Naive B cell (primary cell): ENCODE data around the gene JAG2. TPM values are rescaled to one million over a fixed set of nuclear protein-coding genes. Genes with fewer than 3 reads are reported as not detected.

Source experiments
- ATAC-seq, 2 donors: fragments of 150-1000 bp; cut with Tn5 transposase; 2 replicates each; pipeline ENCODE4 v1.10.0; 2021; ENCODE audit warnings: low read depth in 2 of 2, mild to moderate bottlenecking in 2 of 2, moderate library complexity in 2 of 2
- DNase-seq: peaks from one replicate; pipeline ENCODE4 v3.0.0; 2022
- H3K27ac Mint-ChIP-seq, 6 donors: one replicate each; pipeline ENCODE4 v1.8.0; 2020 to 2022; ENCODE audit warnings: mild to moderate bottlenecking in 6 of 6, mixed read lengths in 6 of 6, moderate library complexity in 5 of 6, inconsistent platforms in 2 of 6
- H3K27me3 Mint-ChIP-seq, 3 donors: one replicate each; pipeline ENCODE4 v1.8.0; 2021 to 2022; ENCODE audit warnings: mixed read lengths in 3 of 3, mild to moderate bottlenecking in 1 of 3
- H3K36me3 Mint-ChIP-seq, 2 donors: one replicate each; pipeline ENCODE4 v1.8.0; 2020 to 2022; ENCODE audit warnings: mixed read lengths in 2 of 2, inconsistent platforms in 1 of 2, mild to moderate bottlenecking in 1 of 2
- H3K4me1 Mint-ChIP-seq, 3 donors: one replicate each; pipeline ENCODE4 v1.8.0; 2020 to 2022; ENCODE audit warnings: mixed read lengths in 3 of 3, inconsistent platforms in 1 of 3, mild to moderate bottlenecking in 1 of 3, moderate library complexity in 1 of 3
- H3K4me3 Mint-ChIP-seq, 8 donors: one replicate each; pipeline ENCODE4 v1.8.0; 2020 to 2022; ENCODE audit warnings: mild to moderate bottlenecking in 8 of 8, mixed read lengths in 8 of 8, moderate library complexity in 8 of 8, inconsistent platforms in 2 of 8
- H3K9me3 Mint-ChIP-seq, 7 donors: one replicate each; pipeline ENCODE4 v1.8.0; 2020 to 2022; ENCODE audit warnings: mixed read lengths in 7 of 7, mild to moderate bottlenecking in 5 of 7, inconsistent platforms in 2 of 7, moderate library complexity in 1 of 7
- polyA plus RNA-seq, 6 donors: library from polyadenylated mRNA; unstranded; fragments of 300-500 nt; fragmentation: Illumina TruSeq; gene quantifications; one replicate each; pipeline ENCODE4 v1.2.3, GENCODE V29; 2021; ENCODE audit warnings: low read depth in 6 of 6

Gene JAG2
- polyA plus RNA-seq, 6 donors from 2014 or later = not detected

DNA sequence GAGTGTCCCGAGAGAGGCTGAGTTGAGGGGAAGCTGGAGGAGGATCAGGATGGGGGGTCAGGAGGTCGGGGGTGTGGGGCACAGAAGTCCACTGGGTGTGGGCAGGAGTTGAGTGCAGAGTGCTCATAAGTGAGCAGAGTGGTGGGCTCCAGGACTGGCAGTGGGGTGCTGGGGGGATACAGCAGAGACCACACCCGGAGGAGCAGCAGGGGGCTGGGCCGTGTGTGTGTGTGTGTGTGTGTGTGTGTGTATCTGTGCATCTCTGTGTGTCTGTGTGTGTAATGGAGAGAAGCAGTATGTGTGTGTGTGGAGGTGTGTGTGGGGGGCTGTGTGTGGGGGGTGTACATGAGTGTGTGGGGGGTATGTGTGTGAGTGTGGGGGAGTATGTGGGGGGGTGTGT is 17.4 kb upstream of the JAG2 start:
- DNase-seq (no peak), ATAC-seq (no peak)
- H3K27me3 Mint-ChIP-seq = peaks cover 10 to 42% (median 33%) of the 10 kb centered on the region in 3 donors
- H3K4me3 Mint-ChIP-seq = no peak overlapping the region
- H3K9me3 Mint-ChIP-seq = peaks cover 0 to 12% (median 9%) of the 10 kb centered on the region in 7 donors
- peaks cover 0 to 12% of the 10 kb centered on the region in 2 donors for H3K36me3 Mint-ChIP-seq
- H3K27ac Mint-ChIP-seq = no peak overlapping the region
- peaks cover 0 to 2% (median 0%) of the 10 kb centered on the region in 3 donors for H3K4me1 Mint-ChIP-seq

DNA sequence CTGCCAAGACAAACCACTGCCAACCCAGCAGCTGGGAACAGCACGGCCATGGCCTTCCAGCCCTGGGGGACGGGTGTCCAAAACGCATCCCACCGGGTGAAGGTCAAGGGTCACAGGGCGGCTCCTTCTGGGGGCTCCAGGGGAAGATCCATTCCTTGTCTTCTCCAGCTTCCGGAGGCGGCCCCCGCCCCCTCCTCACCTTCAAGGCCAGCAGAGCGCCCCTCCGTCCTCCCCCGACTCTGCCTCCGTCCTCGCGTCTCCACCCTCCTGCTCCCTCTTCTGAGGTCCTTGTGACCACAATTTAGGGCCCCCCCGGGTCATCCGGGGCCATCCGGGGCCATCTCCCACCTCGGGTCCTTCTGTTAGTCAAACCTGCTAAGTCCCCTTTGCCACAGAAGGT is 16.4 kb upstream of the JAG2 start:
- Mint-ChIP-seq H3K9me3 (peaks cover 0 to 12% (median 9%) of the 10 kb centered on the region in 7 donors), H3K36me3 (peaks cover 0 to 12% of the 10 kb centered on the region in 2 donors), H3K27me3 (peaks cover 10 to 43% (median 31%) of the 10 kb centered on the region in 3 donors), H3K27ac (no peak overlapping the region), H3K4me3 (no peak overlapping the region), H3K4me1 (peaks cover 0 to 8% (median 0%) of the 10 kb centered on the region in 3 donors)
- ATAC-seq (no peak), DNase-seq (no peak)

DNA sequence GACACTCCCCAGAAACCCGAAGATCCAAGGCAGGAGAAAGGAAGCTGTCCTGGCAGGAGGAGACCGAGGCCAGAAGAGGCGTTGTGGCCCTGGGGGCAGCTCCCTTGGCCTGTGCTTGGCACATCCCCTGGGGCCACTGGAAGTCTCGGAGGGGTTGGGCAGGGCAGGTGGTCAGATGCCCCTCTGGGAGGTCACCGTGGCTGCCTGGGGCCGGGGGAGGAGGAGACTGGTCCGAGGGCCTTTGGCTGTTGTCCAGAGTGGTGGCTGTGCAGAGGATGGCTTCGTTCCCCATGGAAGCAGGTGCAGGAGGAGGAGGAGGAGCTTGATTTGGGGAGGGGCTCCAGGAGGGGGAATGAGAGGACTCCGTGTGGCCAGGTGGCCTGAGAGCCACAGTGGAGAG is 15.9 kb upstream of the JAG2 start:
- DNase-seq (no peak), ATAC-seq (no peak)
- Mint-ChIP-seq H3K27me3 (peaks cover 5 to 41% (median 26%) of the 10 kb centered on the region in 3 donors), H3K4me1 (peaks cover 0 to 11% (median 3%) of the 10 kb centered on the region in 3 donors), H3K9me3 (peaks cover 0 to 12% (median 9%) of the 10 kb centered on the region in 7 donors), H3K4me3 (no peak overlapping the region), H3K27ac (no peak overlapping the region), H3K36me3 (peaks cover 0 to 12% of the 10 kb centered on the region in 2 donors)

DNA sequence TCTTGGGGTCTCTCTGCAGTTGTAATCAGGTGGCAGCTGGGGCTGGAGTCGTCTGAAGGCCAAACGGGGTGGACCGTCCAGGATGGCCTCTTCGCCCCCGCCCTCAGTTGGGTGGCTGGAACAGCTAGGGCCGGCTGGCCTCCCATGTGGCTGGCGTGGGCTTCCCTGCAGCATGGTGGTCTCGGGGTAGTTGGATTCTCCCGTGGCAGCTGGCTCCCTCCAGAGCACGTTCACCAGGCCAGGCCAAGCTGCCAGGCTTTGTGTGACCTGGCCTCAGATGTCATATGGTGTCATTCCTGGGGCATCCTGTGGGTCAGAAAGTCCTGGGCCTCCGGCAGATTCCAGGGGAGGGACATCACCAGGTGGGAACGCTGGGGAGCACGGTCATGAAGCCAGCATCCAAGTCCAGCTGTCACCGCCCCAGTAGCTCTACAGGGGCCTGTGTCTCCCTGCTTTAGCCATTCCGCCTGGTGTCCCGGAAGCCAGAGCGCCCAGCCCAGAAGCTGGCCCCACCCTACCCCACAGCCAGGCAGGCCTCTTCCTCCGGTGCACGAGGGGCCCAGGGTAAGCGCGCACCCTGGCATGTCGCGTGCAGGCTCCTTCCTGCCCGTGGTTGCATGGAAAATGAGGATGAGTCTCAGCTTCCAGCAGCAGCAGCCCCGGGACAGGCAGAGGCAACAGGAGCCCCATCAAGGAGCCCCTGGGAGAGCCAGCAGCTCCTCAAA is 13.9 kb upstream of the JAG2 start:
- ATAC-seq = no peak
- H3K4me1 Mint-ChIP-seq = peaks cover 0 to 11% (median 3%) of the 10 kb centered on the region in 3 donors
- H3K27me3 Mint-ChIP-seq = peaks cover 0 to 26% (median 12%) of the 10 kb centered on the region in 3 donors
- peaks cover 0 to 2% (median 0%) of the 10 kb centered on the region in 7 donors for H3K9me3 Mint-ChIP-seq
- peak overlapping the region; percentile 5 to 82 (median 76) for H3K4me3 Mint-ChIP-seq
- H3K36me3 Mint-ChIP-seq = no peaks in the 10 kb centered on the region
- DNase-seq = no peak
- peak overlapping the region in 3 of 6 donors; percentile 57 to 76 (median 64) for H3K27ac Mint-ChIP-seq

DNA sequence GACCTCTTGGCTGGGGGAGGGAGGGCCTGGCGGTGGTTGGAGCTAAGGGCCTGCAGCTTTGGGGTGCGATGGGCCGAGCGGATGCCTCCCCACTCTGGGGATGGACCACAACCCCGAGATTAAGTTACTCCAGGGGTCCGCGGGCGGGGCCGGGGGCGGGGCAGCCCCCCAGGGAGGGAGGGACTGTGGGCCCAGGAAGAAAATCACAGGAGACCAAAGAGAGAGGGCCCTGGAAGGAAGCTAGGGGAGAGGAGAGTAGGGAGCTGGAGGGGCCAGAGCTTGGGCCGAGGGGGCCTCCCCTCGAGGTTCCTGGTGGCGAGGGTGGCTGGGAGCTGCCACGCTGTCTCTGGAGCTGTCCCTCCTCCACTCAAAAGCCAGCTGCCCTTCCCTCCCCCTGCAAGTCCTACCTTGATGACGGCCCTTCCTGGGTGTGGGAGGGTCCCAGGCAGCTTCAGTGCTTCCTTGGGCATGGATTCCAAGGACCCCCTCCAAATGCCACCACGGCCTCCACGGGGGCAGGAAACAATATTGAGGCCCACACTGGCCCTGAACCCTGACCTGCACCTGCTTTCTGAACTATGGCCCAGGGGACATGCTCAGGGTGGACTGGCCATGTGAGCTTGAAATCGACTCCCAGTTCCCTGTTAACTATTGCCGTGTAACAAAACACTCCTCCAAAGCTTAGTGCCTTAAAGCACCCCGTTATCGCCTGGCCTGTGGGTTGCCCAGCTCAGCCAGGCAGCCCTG is 13.1 kb upstream of the JAG2 start:
- peaks cover 0 to 11% (median 3%) of the 10 kb centered on the region in 3 donors for H3K4me1 Mint-ChIP-seq
- H3K9me3 Mint-ChIP-seq = no peaks in the 10 kb centered on the region
- H3K27me3 Mint-ChIP-seq = peaks cover 0 to 29% (median 12%) of the 10 kb centered on the region in 3 donors
- H3K36me3 Mint-ChIP-seq = no peaks in the 10 kb centered on the region
- H3K4me3 Mint-ChIP-seq = peak overlapping the region; percentile 32 to 83 (median 76)
- DNase-seq = no peak
- no peak for ATAC-seq
- H3K27ac Mint-ChIP-seq = peak overlapping the region in 2 of 6 donors; percentile 57 to 76

DNA sequence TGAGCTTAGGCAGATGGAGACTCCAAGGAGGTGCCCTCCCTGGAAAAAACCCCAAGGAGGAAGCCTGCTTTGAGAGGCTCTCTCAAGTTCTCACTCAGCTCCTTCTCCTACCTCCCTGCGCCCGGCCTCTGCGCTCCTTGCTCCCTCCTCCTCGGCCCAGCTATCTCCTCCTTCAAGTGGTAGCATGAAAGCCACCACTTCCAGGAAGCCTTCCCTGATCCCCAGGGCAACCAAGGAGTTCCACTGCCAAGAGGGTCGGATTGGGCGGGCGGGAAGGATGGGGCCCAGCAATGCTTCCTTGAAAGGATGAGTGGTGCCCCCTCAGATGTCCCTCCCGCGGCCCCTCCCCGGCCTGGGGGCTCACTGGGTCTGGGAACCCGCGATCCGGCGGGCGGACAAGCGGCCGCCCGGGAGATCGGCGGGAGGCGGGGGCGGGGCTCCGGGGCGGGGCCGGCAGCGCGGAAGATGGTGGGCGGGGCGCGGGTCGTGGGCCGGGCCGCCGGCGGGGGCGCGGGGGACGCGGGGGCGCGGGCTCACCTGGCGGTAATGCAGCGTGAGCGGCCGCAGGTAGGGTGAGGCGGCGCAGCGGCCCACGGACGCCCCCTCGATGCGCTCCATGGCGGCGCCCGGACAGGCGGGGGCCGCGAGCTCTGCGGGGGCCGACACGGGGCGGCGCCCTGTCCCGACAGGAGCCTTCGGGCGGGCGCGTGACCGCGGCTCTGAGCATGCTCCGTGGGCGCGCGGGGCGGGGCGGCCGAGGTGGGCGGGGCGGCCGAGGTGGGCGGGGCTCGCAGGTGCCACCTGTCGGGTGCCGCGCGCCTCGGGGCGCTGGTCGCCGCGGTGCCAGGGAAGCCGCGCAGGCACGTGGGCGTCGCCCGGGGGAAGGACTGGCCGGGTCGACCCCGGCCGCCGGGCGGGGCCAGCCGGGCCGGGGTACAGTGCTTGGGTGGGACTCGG is 12.3 kb upstream of the JAG2 start, which contains the start of gene NUDT14:
Gene NUDT14, minus strand, starts transcription at position 721 of the 957 bp plus-strand sequence. Its CDS starts 103 bp downstream, at position 618.
- Mint-ChIP-seq H3K9me3 (no peaks in the 10 kb centered on the region), H3K27me3 (peaks cover 0 to 31% (median 12%) of the 10 kb centered on the region in 3 donors), H3K4me3 (peak within 1 kb of the TSS; percentile 65 to 88 (median 78)), H3K4me1 (peaks cover 0 to 16% (median 7%) of the 10 kb centered on the region in 3 donors), H3K27ac (peak within 1 kb of the TSS in 3 of 6 donors; percentile 37 to 76 (median 69)), H3K36me3 (no peaks in the 10 kb centered on the region)
- ATAC-seq = peak; percentile 81 to 87
- peak; percentile 77 for DNase-seq

DNA sequence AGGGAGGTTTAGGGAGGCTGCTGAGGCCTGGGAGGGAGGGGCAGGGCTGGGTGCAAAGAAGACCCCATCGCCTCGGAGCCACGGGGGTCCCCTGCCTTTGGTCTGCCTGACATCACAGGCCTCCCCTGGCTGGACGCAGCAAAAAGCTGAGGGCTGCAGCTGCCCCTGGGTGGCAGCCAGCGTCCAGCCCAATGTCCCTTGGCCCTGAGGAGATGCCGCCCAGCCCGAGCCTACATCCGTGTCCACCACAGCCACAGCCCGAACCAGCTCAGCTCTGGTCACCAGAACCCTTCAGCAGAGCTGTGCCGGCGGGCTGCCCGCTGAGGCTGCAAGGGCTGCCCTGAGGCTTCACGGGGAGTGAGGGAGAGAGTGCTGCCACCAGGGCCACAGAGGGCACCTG is 10.6 kb upstream of the JAG2 start:
- ATAC-seq (no peak), DNase-seq (no peak)
- Mint-ChIP-seq H3K27me3 (peaks cover 0 to 20% (median 4%) of the 10 kb centered on the region in 3 donors), H3K9me3 (no peaks in the 10 kb centered on the region), H3K4me3 (peak overlapping the region in 2 of 8 donors; percentile 29 to 65), H3K4me1 (peaks cover 10 to 23% (median 13%) of the 10 kb centered on the region in 3 donors), H3K36me3 (no peaks in the 10 kb centered on the region), H3K27ac (no peak overlapping the region)

DNA sequence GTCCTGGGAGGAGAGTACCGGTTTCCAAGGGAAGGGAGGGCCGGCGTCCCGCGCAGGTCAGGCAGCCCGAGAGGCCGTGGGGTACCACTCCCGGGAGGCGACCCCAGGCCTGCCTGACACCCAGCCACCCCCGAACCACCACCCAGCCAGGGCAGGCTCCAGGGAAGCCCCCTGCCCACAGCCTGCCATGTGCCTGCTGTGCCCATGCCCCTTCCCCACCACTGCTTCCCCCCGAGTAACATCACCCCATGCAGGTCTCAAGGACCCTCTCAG is 10.2 kb upstream of the JAG2 start:
- H3K4me1 Mint-ChIP-seq = peaks cover 11 to 24% (median 13%) of the 10 kb centered on the region in 3 donors
- H3K27me3 Mint-ChIP-seq = peaks cover 0 to 19% (median under 1%) of the 10 kb centered on the region in 3 donors
- H3K36me3 Mint-ChIP-seq = no peaks in the 10 kb centered on the region
- DNase-seq = no peak
- no peak overlapping the region for H3K27ac Mint-ChIP-seq
- peak overlapping the region in 1 of 8 donors; percentile 69 for H3K4me3 Mint-ChIP-seq
- no peak for ATAC-seq
- no peaks in the 10 kb centered on the region for H3K9me3 Mint-ChIP-seq

DNA sequence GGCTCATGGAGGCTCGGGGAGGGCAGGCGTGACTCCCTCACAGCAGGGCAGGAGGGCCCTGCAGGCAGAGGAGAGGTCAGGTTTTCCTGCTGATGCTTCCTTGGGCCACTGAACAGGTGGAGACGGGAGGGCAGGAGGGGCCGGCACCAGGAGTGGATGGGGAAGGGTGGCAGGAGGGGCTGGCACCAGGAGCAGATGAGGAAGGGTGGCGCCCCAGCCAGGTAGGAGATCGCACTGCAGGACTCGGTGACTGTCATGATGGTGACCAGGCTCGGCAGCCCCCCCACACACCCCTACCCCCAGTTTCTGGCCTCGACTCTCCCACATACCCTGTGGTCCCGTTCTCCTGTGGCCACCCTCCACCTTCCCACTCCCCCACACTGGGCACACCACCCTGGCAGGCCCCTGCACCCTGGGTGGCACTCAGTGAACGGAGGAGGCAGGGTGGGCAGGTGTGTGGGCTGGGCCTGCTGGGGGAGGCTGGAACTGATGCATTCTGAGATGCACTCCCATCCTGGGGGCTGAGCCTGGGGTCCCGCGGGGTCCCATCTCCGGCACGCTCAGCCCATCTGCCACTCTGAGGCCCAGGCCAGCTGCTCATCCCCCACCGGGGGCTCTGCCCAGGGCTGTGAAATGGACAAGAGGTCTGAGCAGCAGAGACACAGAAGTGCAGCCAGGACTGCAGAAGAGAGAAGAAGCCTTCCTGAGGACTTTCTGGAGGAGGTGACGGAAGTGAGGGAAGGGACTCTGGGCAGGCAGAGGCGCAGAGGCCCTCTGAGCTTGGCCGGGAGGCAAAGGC is 9.7 kb upstream of the JAG2 start:
- H3K4me3 Mint-ChIP-seq = peak overlapping the region in 1 of 8 donors; percentile 69
- no peaks in the 10 kb centered on the region for H3K36me3 Mint-ChIP-seq
- H3K9me3 Mint-ChIP-seq = no peaks in the 10 kb centered on the region
- H3K4me1 Mint-ChIP-seq = peaks cover 11 to 26% (median 13%) of the 10 kb centered on the region in 3 donors
- H3K27ac Mint-ChIP-seq = no peak overlapping the region
- DNase-seq (no peak), ATAC-seq (no peak)
- H3K27me3 Mint-ChIP-seq = peaks cover 0 to 22% (median 0%) of the 10 kb centered on the region in 3 donors

DNA sequence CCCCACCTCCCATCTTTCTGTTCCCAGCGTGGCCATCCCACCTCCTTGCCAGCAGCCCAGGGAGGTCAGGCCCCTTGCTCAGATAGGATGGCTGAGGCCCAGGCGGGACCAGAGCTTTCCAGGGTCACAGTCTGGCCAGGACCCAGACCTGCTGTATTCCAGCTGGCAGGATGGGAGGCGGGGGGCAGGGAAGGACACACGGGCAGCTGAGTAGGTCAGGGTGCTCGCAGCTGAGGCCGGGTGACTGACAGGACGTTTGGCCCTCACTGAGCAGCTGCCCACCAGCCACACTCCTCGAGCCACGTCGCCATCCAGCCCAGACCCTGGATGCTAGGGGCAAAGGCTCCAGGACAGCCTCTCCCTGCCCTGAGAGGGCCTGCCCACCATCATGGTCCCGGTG is 8.5 kb upstream of the JAG2 start:
- H3K4me3 Mint-ChIP-seq = no peak overlapping the region
- H3K27me3 Mint-ChIP-seq = peaks cover 0 to 24% (median under 1%) of the 10 kb centered on the region in 3 donors
- H3K27ac Mint-ChIP-seq = no peak overlapping the region

DNA sequence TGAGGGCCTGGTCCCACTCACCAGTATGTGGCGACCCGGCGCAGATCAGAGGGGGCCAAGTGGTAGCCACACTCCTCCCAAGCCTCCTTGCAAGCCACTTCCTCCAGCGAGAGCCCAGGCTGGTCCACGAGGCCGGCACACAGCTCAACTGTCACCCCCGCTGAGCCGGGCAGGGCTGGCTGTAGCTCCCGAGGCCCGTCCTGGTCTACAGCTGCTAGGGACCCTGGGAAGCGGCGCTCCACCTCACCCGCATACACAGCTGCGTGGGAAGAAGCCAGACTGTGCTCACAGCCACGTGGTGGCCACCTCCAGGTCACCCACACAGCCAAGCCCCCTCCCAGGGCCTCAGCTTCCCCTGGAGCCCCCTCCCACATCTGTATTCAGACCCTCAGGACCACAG is 7.9 kb upstream of the JAG2 start:
- Mint-ChIP-seq H3K27ac (no peak overlapping the region), H3K27me3 (peaks cover 0 to 30% (median 6%) of the 10 kb centered on the region in 3 donors), H3K36me3 (no peaks in the 10 kb centered on the region), H3K9me3 (no peaks in the 10 kb centered on the region), H3K4me3 (peak overlapping the region in 1 of 8 donors; percentile 12), H3K4me1 (peaks cover 11 to 25% (median 16%) of the 10 kb centered on the region in 3 donors)
- no peak for DNase-seq
- no peak for ATAC-seq

More for the DNA sequence above, 8.5 kb upstream of the JAG2 start:
- Mint-ChIP-seq H3K4me1 (peaks cover 11 to 26% (median 13%) of the 10 kb centered on the region in 3 donors), H3K36me3 (no peaks in the 10 kb centered on the region), H3K9me3 (no peaks in the 10 kb centered on the region)
- DNase-seq (no peak), ATAC-seq (no peak)
